ENCODE results near the gene CHST1.

CHST1 gene

DNA sequence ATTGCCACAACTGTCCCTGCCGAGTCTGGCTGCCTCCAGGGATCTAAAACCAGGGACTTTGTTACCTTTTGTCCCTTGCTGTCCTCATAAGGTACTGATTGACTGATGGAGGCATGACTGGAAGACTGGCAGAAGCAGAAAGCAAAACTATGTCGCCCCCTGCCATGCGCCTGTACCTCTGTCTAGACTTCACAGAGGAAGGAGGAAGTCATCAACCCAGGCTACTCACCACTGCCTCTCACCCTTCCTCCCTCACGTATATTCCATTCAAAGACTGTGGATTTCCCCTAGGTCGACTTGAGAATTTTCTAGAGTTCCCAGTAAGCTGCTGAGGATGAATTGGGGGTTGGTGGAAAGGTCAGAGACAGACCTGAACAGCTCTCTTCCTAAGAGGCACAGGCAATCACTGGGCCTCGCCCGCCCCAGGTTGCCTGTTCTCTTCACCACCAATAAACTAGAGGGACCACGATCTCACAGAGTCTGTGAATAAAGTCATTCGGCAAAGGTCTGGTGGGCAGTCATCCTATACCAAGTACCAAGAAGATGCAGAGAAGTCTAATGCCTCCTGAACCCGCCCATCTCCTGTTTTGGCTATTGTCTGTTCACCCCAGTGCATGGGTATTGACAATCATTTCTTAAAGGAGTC is 27.5 kb upstream of the CHST1 start:
- Histone ChIP-seq H3K79me1 (ENCODE audit: low read length) (peaks cover 7% of the 10 kb centered on the region), H3K36me3 (ENCODE audit: control insufficient read depth in 1 of 2, insufficient read depth in 2 of 2, low read length in 2 of 2) (no peaks in the 10 kb centered on the region), H4K8ac (ENCODE audit: low read depth, low read length) (no peak overlapping the region), H3K9me3 (ENCODE audit: insufficient read depth, low read depth, low read length) (peaks cover 3% of the 10 kb centered on the region), H3K4me3 (ENCODE audit: low read depth, low read length) (no peak overlapping the region), H4K12ac (ENCODE audit: low read depth, low read length) (no peak overlapping the region), H3K14ac (ENCODE audit: low read length) (no peak overlapping the region), H2AFZ (ENCODE audit: insufficient read depth, low read length, poor library complexity) (no peak overlapping the region), H3K4ac (ENCODE audit: low read depth, low read length) (no peak overlapping the region), H2BK5ac (ENCODE audit: low read depth, low read length, poor library complexity) (no peak overlapping the region), H3K18ac (ENCODE audit: low read length) (no peak overlapping the region), H2BK120ac (ENCODE audit: insufficient read depth, low read length, poor library complexity) (no peak overlapping the region), H2AK5ac (ENCODE audit: low read length) (no peak overlapping the region), H3K79me2 (ENCODE audit: control insufficient read depth, insufficient read depth, low read length, poor library complexity) (no peaks in the 10 kb centered on the region), H2BK12ac (ENCODE audit: low read length) (peak overlapping the region; percentile 39), H3K9ac (ENCODE audit: low read length) (no peak overlapping the region), H3K4me1 (ENCODE audit: control insufficient read depth in 1 of 2, insufficient read depth in 2 of 2, low read length in 2 of 2) (peaks cover 12% of the 10 kb centered on the region in 2 experiments), H3K23ac (ENCODE audit: low read length) (no peak overlapping the region), H3K27ac (ENCODE audit: low read depth, low read length) (no peak overlapping the region), H4K91ac (ENCODE audit: low read depth, low read length) (no peak overlapping the region), H3K4me2 (ENCODE audit: low read length) (no peak overlapping the region), H3K27me3 (ENCODE audit: insufficient read depth, low read length) (no peaks in the 10 kb centered on the region)
- no peak for DNase-seq
- no CpG with 5 or more reads among the region's 10 CpGs for WGBS (ENCODE audit: extremely low coverage, insufficient coverage, insufficient read length)

DNA sequence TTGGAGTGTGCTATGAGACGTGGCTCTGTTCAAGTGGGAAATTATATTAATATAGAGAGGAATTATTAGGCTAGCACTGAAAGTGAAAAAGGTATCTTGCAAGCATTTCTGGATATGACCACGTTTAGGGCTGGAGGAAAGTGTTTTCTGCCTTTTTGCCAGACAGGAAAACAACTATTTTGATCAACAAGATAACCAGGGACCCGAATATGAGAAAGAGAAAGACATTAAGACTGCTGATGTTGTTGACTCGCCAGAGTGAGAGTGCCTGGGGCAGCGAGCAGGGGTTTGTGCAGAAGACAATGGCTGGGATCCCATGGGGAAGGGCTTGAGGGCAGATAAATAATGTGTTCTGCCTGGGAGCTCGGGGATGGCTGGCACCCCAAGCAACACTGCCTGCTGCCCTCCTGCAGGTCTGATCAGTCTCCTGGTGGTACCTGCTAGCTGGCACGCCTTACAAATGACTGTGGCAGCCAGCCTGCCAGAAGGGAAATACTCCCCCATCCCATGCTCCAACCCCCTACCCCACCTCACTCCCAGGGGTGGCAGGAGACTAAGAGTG is 23.1 kb upstream of the CHST1 start:
- Histone ChIP-seq H3K14ac (ENCODE audit: low read length) (no peak overlapping the region), H4K12ac (ENCODE audit: low read depth, low read length) (no peak overlapping the region), H3K36me3 (ENCODE audit: control insufficient read depth in 1 of 2, insufficient read depth in 2 of 2, low read length in 2 of 2) (no peaks in the 10 kb centered on the region), H4K8ac (ENCODE audit: low read depth, low read length) (peak overlapping the region; percentile 37), H3K27ac (ENCODE audit: low read depth, low read length) (peak overlapping the region; percentile 12), H2AK5ac (ENCODE audit: low read length) (no peak overlapping the region), H2BK12ac (ENCODE audit: low read length) (peak overlapping the region; percentile 46), H3K4ac (ENCODE audit: low read depth, low read length) (no peak overlapping the region), H3K9me3 (ENCODE audit: insufficient read depth, low read depth, low read length) (peaks cover under 1% of the 10 kb centered on the region), H3K18ac (ENCODE audit: low read length) (peak overlapping the region; percentile 52), H2AFZ (ENCODE audit: insufficient read depth, low read length, poor library complexity) (peak overlapping the region; percentile 66), H3K4me1 (ENCODE audit: control insufficient read depth in 1 of 2, insufficient read depth in 2 of 2, low read length in 2 of 2) (peaks cover 23 to 25% of the 10 kb centered on the region in 2 experiments), H3K9ac (ENCODE audit: low read length) (no peak overlapping the region), H4K91ac (ENCODE audit: low read depth, low read length) (peak overlapping the region; percentile 63), H2BK120ac (ENCODE audit: insufficient read depth, low read length, poor library complexity) (peak overlapping the region; percentile 59), H3K23ac (ENCODE audit: low read length) (no peak overlapping the region), H3K79me1 (ENCODE audit: low read length) (peaks cover 12% of the 10 kb centered on the region), H3K4me3 (ENCODE audit: low read depth, low read length) (no peak overlapping the region), H3K27me3 (ENCODE audit: insufficient read depth, low read length) (no peaks in the 10 kb centered on the region), H2BK5ac (ENCODE audit: low read depth, low read length, poor library complexity) (no peak overlapping the region), H3K79me2 (ENCODE audit: control insufficient read depth, insufficient read depth, low read length, poor library complexity) (no peaks in the 10 kb centered on the region), H3K4me2 (ENCODE audit: low read length) (peak overlapping the region; percentile 3)
- DNase-seq = no peak
- no CpG with 5 or more reads among the region's 7 CpGs for WGBS (ENCODE audit: extremely low coverage, insufficient coverage, insufficient read length)

- WGBS (ENCODE audit: extremely low coverage, insufficient coverage, insufficient read length) = no CpG with 5 or more reads among the region's 6 CpGs
- no peak overlapping the region for H3K27ac ChIP-seq (ENCODE audit: low read depth, low read length)
- no peak overlapping the region for H4K8ac ChIP-seq (ENCODE audit: low read depth, low read length)
- no peak overlapping the region for H3K9ac ChIP-seq (ENCODE audit: low read length)
- peaks cover 12% of the 10 kb centered on the region for H3K79me1 ChIP-seq (ENCODE audit: low read length)
- H2BK120ac ChIP-seq (ENCODE audit: insufficient read depth, low read length, poor library complexity) = peak overlapping the region; percentile 36
- no peak overlapping the region for H3K18ac ChIP-seq (ENCODE audit: low read length)
- no peak overlapping the region for H2AFZ ChIP-seq (ENCODE audit: insufficient read depth, low read length, poor library complexity)
- H2BK12ac ChIP-seq (ENCODE audit: low read length) = peak overlapping the region; percentile 42
- DNase-seq = no peak
- H2AK5ac ChIP-seq (ENCODE audit: low read length) = no peak overlapping the region
- peaks cover 23 to 25% of the 10 kb centered on the region in 2 experiments for H3K4me1 ChIP-seq (ENCODE audit: control insufficient read depth in 1 of 2, insufficient read depth in 2 of 2, low read length in 2 of 2)
- H3K36me3 ChIP-seq (ENCODE audit: control insufficient read depth in 1 of 2, insufficient read depth in 2 of 2, low read length in 2 of 2) = no peaks in the 10 kb centered on the region
- H3K79me2 ChIP-seq (ENCODE audit: control insufficient read depth, insufficient read depth, low read length, poor library complexity) = no peaks in the 10 kb centered on the region
- H4K91ac ChIP-seq (ENCODE audit: low read depth, low read length) = no peak overlapping the region
- no peaks in the 10 kb centered on the region for H3K27me3 ChIP-seq (ENCODE audit: insufficient read depth, low read length)
- no peak overlapping the region for H3K23ac ChIP-seq (ENCODE audit: low read length)
- no peak overlapping the region for H3K14ac ChIP-seq (ENCODE audit: low read length)
- H3K4me3 ChIP-seq (ENCODE audit: low read depth, low read length) = no peak overlapping the region
- no peak overlapping the region for H3K4me2 ChIP-seq (ENCODE audit: low read length)
- no peaks in the 10 kb centered on the region for H3K9me3 ChIP-seq (ENCODE audit: insufficient read depth, low read depth, low read length)
- peak overlapping the region; percentile 4 for H2BK5ac ChIP-seq (ENCODE audit: low read depth, low read length, poor library complexity)
- no peak overlapping the region for H3K4ac ChIP-seq (ENCODE audit: low read depth, low read length)
- H4K12ac ChIP-seq (ENCODE audit: low read depth, low read length) = no peak overlapping the region
Measured at GRCh38 chr11:45687836-45688235, 22.4 kb upstream of the CHST1 start.

DNA sequence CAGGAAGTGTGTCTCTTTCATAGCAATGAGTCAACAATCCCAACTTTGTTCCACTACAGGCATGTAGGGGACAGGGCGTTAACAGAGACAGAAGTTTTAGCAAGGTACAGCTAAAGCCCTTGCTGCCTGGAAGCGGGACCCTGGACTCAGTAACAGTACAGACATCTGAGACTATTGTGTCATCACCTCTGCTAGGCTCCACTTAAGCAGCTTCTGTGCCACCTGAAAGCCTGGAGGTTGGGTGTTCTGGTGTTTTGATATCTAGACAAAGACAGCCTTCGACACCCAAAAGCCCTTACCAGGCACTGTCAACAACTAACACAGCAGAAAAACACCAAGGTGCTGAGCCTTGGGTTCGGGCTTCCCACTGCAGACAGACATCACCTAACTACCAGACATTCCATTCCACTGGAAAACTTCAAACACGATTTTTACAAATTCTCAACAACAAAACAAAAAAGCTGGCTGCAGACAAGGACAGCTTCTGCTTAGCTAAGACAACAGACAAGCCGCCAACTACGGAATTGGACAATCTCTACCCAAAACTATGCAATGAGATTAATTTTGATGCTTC is 20.6 kb upstream of the CHST1 start:
- Histone ChIP-seq H3K4me1 (ENCODE audit: control insufficient read depth in 1 of 2, insufficient read depth in 2 of 2, low read length in 2 of 2) (peaks cover 23 to 25% of the 10 kb centered on the region in 2 experiments), H4K91ac (ENCODE audit: low read depth, low read length) (no peak overlapping the region), H4K8ac (ENCODE audit: low read depth, low read length) (no peak overlapping the region), H3K9ac (ENCODE audit: low read length) (no peak overlapping the region), H3K79me1 (ENCODE audit: low read length) (peaks cover 9% of the 10 kb centered on the region), H3K4me2 (ENCODE audit: low read length) (peak overlapping the region; percentile 37), H2BK5ac (ENCODE audit: low read depth, low read length, poor library complexity) (peak overlapping the region; percentile 67), H3K14ac (ENCODE audit: low read length) (no peak overlapping the region), H3K9me3 (ENCODE audit: insufficient read depth, low read depth, low read length) (no peaks in the 10 kb centered on the region), H3K4me3 (ENCODE audit: low read depth, low read length) (no peak overlapping the region), H3K36me3 (ENCODE audit: control insufficient read depth in 1 of 2, insufficient read depth in 2 of 2, low read length in 2 of 2) (no peaks in the 10 kb centered on the region), H4K12ac (ENCODE audit: low read depth, low read length) (no peak overlapping the region), H2BK120ac (ENCODE audit: insufficient read depth, low read length, poor library complexity) (no peak overlapping the region), H3K4ac (ENCODE audit: low read depth, low read length) (no peak overlapping the region), H2AK5ac (ENCODE audit: low read length) (no peak overlapping the region), H3K23ac (ENCODE audit: low read length) (no peak overlapping the region), H2BK12ac (ENCODE audit: low read length) (peak overlapping the region; percentile 84), H3K27ac (ENCODE audit: low read depth, low read length) (peak overlapping the region; percentile 79), H3K18ac (ENCODE audit: low read length) (no peak overlapping the region), H3K79me2 (ENCODE audit: control insufficient read depth, insufficient read depth, low read length, poor library complexity) (no peaks in the 10 kb centered on the region), H2AFZ (ENCODE audit: insufficient read depth, low read length, poor library complexity) (no peak overlapping the region), H3K27me3 (ENCODE audit: insufficient read depth, low read length) (no peaks in the 10 kb centered on the region)
- peak in 1 of 2 donors; percentile 7 for DNase-seq
- WGBS (ENCODE audit: extremely low coverage, insufficient coverage, insufficient read length) = no CpG with 5 or more reads among the region's 7 CpGs
